Smooth muscle cell (in vitro differentiated cells): ENCODE measurements around the gene PAM. TPM values are rescaled to one million over a fixed set of nuclear protein-coding genes. Genes with fewer than 3 reads are reported as not detected.

Experiments
- DNase-seq: peaks from one replicate; lab custom pipeline; 2025; ENCODE audit not compliant: unreplicated experiment; lab: John Stamatoyannopoulos, UW
- H2AFZ ChIP-seq: fragments of 200-600 bp; sonication (generic); 2 replicates; pipeline ENCODE4 v1.6.0; 2016; ENCODE audit warnings: antibody characterized with exemption, low read depth, mild to moderate bottlenecking
- H3F3A ChIP-seq: fragments of 200-600 bp; sonication (generic); 2 replicates; pipeline ENCODE4 v1.6.0; 2017; ENCODE audit warnings: antibody characterized with exemption, low read depth
- H3K27ac ChIP-seq: fragments of 200-600 bp; sonication (generic); 2 replicates; pipeline ENCODE4 v1.5.1; 2016; ENCODE audit warnings: low read depth, mild to moderate bottlenecking
- H3K27me3 ChIP-seq: fragments of 200-600 bp; sonication (generic); 2 replicates; pipeline ENCODE4 v1.6.1; 2016; ENCODE audit warnings: low read depth, mild to moderate bottlenecking
- H3K36me3 ChIP-seq: fragments of 200-600 bp; sonication (generic); 2 replicates; pipeline ENCODE4 v1.5.1; 2016; ENCODE audit warnings: low read depth
- H3K4me1 ChIP-seq: fragments of 200-600 bp; sonication (generic); 2 replicates; pipeline ENCODE4 v1.5.1; 2016; ENCODE audit warnings: low read depth
- H3K4me2 ChIP-seq: fragments of 200-600 bp; sonication (generic); 2 replicates; pipeline ENCODE4 v1.6.0; 2016; ENCODE audit warnings: mild to moderate bottlenecking
- H3K4me3 ChIP-seq: fragments of 200-600 bp; sonication (generic); 2 replicates; pipeline ENCODE4 v1.5.1; 2016; ENCODE audit warnings: mild to moderate bottlenecking
- H3K79me2 ChIP-seq: fragments of 200-600 bp; sonication (generic); 2 replicates; pipeline ENCODE4 v1.6.0; 2016; ENCODE audit warnings: low read depth, mild to moderate bottlenecking
- H3K9ac ChIP-seq: fragments of 200-600 bp; sonication (generic); 2 replicates; pipeline ENCODE4 v1.6.0; 2016; ENCODE audit warnings: low read depth
- H3K9me3 ChIP-seq: fragments of 200-600 bp; sonication (generic); replicated peaks from 2 replicates; pipeline ENCODE4 v1.5.1; 2016; ENCODE audit warnings: low read depth
- H4K20me1 ChIP-seq: fragments of 200-600 bp; sonication (generic); 2 replicates; pipeline ENCODE4 v1.6.0; 2016; ENCODE audit warnings: low read depth
- CTCF ChIP-seq: fragments of 200-600 bp; sonication (generic); IDR thresholded peaks from 2 replicates; pipeline ENCODE4 v1.5.1; 2017; ENCODE audit warnings: borderline replicate concordance, mild to moderate bottlenecking, antibody characterized with exemption; ENCODE audit not compliant: insufficient read depth, poor library complexity, severe bottlenecking
- WGBS: methylation state at CpG from one replicate; pipeline ENCODE4 v1.1.7; 2016; ENCODE audit warnings: low lambda C conversion rate; 5-methylcytosine and 5-hydroxymethylcytosine counted together
- polyA plus RNA-seq: library from polyadenylated mRNA; unstranded; fragments of >200 nt; fragmentation: Nextera tagmentation; extraction: Ambion mirVana; gene quantifications from 2 replicates; pipeline ENCODE4 v1.2.1, GENCODE V29; 2016
- total RNA-seq: library from RNA; depleted of rRNA; stranded (reverse); fragments of >200 nt; gene quantifications from 2 replicates; pipeline ENCODE4 v1.2.3, GENCODE V29; 2014

PAM gene
- total and polyA plus RNA-seq, 2 experiments from 2014 or later, result 117 to 155 TPM

GRCh38 chr5:103075442-103075841 is 320.3 kb downstream of the PAM start:
- 86% methylated on average over 4 of the region's 4 CpGs for WGBS
- Histone ChIP-seq H3K4me3 (no peak overlapping the region), H3K4me1 (no peaks in the 10 kb centered on the region), H3F3A (no peaks in the 10 kb centered on the region), H3K27me3 (no peaks in the 10 kb centered on the region), H3K9me3 (no peaks in the 10 kb centered on the region), H3K4me2 (no peak overlapping the region), H4K20me1 (no peaks in the 10 kb centered on the region), H3K79me2 (no peaks in the 10 kb centered on the region), H3K27ac (no peak overlapping the region), H3K9ac (no peak overlapping the region), H3K36me3 (no peaks in the 10 kb centered on the region), H2AFZ (no peak overlapping the region)
- TF ChIP-seq CTCF, result no peak
- no peak for DNase-seq
